Stimulated activated CD4-positive, alpha-beta T cell treated with anti-CD3 and anti-CD28 coated beads, Interleukin-2, amount 100 ng/mL, for 48 hours (primary cell): ENCODE data around the gene CUX1.

Experiments
- DNase-seq, 2 donors: peaks; one replicate each; pipeline ENCODE4 v3.0.0-alpha.2; 2020

CUX1 gene

DNA sequence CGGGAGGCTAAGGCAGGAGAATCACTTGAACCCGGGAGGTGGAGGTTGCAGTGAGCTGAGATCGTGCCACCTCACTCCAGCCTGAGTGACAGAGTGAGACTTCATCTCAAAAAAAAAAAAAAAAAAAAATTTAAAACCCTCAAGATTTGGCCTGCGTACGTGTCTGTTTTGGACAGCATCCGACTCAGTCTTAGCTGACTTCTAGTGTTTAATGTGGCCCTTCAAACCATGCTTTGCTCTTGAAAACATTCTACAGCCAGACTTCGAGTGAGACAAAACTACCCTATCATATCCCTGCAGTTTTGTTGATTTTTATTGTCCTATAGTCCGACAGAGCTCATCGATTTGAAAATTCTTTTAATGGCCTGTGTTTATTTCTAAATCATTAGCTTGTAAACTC, 242.1 kb downstream of the CUX1 start:
- DNase-seq = no peak

DNA sequence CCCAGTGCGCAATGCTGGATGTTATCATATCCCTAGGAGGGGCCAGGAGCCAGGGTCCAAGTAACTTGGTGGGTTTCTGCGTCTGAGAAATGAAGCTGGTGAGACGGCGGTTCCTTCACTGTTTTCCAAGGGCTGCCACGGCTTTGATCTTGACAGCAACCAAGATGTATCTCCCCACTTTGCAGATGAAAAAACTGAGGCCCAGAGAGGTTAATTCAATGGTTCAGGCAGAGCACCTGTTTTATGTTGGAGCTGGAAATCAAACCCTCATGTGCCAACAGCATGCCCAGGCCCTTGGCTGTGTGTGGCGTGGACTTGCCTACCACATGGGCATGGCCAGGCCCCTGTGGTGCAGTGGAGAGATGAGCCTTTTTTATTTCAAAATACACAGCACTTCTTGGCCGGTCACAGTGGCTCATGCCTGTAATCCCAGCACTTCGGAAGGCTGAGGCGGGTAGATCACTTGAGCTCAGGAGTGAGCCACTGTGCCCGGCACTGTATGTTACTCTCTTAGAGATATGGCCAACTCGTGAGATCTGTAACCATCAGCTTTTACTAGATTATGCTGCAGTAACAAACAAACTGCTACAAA, 244.0 kb downstream of the CUX1 start:
- DNase-seq = no peak

DNA sequence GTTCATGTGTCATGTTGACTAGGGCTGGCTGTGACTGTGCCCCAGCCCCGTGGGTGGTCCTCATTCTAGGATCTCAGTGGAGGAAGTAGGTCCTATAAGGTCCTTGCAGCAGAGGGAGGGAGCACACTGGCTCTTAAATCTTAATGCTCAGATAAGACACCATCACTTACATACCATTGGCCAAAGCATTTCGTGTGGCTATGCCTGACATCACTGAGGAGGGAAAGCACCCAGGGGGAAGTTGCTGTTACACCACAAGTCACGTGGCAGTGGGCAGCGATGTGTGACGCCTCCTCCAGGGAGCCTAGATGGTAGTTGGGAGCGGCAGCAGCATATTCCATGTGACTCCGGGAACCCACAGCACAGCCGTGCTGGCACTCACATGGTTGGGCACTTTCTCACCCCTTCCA, 244.6 kb downstream of the CUX1 start:
- no peak for DNase-seq

DNA sequence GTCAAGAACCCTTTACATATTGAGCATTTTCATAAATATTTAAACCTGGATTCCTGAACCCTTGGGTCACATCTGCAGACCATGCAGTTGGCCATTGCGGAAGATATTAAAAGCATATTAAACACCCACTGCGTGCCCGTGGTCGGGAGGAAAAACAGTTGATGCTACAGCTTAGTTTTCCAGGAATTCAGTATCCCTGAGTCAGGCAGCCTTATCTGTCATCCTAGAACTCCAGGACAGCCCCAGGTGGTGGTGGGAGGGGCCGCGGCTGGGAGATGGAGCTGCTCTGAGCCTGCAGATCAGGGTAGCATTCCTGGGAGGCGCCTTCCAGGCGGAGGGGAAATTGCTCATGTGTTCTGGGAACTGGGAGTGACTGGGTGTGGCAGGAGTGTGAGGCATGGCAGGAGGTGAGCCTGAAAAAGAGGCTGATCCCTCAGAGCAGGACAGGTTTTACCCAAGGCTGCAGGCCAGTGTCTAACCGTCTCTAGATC, 246.3 kb downstream of the CUX1 start:
- DNase-seq = no peak

DNA sequence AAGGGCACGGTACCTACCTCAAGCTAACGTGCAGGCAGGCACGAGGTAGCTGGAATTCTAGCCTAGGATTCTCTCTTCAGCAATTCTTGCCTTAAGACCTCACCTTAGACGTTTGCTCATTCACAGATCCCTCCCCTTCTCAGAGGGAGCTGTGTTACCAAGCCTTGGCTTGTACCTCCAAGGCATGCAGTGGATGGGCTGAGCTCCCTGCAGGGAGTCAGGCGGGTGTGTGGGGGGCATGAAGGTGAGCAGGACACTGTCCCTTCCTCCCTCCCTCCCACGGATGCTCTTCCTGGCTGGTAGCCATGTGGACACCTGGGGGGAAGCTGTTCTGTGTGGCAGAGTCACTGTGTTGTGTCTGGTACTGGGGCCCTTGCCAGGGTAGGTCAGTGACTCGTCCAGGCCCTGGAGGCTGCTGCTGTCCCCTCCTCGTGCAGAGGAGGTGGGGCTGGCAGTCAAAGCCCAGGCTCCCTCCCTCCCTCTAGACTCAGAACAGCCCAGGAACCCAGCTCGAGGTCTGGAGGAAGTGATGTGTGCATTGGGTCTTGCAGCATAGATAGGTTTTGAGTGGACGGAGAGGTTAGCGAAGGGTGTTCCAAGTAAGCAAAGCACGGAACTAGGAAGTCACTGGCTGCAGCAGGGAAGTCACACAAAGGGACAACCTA, 247.1 kb downstream of the CUX1 start:
- DNase-seq = no peak

DNA sequence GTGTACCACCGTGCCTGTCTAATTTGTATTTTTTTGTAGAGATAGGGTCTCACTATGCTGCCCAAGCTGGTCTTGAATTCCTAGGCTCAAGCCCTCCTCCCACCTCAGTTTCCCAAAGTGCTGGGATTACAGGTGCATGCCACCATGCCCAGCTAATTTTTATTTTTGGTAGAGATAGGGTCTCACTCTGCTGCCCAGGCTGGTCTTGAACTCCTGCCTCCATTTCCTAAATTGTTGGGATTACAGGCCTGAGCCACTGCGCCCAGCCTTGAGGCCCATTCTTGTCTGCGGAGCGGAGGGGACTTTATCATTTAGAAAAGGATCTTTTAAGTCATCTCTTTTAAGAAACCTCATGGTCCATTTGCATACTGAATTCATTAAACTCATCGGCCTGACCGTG, 247.8 kb downstream of the CUX1 start:
- DNase-seq = no peak

DNA sequence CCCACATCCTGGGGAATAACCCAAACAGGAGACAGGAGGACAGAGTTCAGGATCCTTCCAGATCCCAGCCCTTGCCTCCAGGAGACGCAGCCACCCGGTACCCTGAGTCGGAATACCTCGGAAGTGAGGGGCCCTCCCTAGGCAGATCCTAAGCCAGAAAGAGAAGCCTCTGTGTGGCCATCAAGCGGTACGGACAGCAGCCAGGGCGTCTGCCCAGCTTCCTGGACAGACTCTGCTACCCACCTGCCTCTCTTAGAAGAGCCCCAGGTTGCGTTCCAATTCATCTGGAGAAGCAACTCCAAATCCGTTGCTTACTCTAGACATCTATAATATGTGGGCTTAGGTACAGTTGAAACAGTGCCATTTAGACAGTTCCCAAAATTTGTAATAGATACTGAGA, 249.1 kb downstream of the CUX1 start:
- DNase-seq = no peak

DNA sequence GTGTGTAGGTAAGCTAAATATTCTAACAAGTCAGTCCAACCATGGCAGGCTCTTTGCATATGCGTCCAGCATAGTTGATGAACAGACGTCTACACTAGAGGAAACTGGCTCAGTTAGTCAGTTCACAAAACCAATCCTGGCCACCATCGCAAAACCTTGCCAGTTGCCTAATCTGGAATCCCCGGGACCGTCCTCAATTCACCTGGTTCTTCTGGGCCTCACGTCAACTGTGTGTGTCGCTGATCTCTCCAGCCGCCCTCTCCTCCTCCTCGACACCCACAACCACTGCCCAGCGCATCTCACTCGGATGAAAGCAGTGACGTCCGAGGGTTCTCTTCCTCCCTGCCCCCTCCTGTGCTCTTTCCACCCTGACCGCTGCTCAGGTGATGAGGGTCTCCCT, 251.4 kb downstream of the CUX1 start:
- DNase-seq = no peak

DNA sequence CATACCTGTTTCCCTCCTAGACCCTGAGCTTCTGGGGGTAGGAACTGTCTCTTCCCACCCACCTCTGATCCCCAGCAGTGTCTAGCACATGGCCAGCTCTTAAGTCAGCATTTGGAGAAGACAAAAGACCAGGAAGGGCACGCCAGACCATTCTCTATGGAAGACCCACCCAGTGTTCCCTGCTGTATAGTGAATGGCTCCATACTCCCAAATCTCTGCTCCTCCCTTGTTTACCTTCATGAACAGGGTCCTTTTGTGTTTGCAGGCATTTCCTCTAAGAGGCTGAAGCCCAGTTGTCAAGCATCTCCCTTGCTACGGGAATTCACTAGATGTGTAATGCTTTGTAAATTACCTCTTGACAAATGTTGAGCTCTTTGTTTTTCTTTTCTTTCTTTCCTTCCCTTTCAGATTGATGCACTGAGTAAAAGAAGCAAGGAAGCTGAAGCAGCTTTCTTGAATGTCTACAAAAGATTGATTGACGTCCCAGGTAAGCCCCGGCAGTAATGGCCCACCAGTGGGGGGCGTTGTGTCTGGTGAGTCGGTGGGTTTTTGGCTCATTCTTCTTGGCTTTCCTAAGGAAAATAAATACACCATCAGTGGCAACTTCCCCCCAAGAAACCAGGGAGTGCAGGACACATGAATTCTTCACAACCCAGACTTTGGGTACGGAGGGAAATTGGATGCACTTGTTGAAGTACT, 252.7 kb downstream of the CUX1 start:
- DNase-seq = no peak

DNA sequence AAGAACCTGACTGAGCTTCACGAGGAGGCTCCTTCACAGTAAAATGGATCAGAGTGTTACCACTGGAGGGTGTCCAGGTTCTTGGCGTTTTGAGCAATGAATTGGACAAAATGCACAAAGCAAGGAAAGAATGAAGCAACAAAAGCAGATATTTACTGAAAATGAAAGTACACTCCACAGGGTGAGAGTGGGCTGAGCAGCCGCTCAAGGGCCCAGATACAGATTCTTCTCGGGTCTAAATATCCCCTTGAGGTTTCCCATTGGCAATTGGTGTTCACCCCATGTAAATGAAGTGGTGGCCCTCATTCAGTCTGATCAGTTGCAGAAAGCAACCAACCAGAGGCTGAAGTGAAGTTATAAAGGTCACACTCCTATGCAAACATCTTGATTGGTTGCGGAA, 254.6 kb downstream of the CUX1 start:
- no peak for DNase-seq

DNA sequence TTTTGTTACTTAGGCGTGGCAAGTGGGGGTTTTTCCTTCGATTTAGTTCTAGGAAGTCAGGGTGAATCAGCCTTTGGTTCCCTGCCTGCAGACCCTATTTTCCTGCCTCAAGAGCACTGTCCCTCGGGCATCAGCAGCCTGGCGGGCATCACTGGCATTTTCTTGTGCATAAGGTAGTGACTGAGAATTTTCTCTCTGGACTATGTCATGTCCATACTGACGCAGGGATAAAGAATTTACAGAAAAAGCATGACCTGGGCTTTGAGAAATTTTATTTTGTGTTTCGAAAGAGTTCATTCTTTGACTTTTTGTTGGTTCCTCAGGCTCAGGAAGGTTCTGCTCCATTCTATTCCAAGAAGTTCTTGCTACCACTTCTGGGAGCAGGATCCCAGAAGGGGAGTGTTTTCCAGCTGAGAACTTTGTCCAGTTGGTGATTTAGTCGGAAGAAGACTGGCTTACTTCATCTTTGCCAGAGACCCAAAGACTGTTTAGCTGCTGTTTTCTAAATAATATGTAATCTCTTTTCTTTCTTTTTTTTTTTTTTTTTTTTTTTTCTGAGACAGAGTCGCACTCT, 255.3 kb downstream of the CUX1 start:
- DNase-seq = no peak

DNA sequence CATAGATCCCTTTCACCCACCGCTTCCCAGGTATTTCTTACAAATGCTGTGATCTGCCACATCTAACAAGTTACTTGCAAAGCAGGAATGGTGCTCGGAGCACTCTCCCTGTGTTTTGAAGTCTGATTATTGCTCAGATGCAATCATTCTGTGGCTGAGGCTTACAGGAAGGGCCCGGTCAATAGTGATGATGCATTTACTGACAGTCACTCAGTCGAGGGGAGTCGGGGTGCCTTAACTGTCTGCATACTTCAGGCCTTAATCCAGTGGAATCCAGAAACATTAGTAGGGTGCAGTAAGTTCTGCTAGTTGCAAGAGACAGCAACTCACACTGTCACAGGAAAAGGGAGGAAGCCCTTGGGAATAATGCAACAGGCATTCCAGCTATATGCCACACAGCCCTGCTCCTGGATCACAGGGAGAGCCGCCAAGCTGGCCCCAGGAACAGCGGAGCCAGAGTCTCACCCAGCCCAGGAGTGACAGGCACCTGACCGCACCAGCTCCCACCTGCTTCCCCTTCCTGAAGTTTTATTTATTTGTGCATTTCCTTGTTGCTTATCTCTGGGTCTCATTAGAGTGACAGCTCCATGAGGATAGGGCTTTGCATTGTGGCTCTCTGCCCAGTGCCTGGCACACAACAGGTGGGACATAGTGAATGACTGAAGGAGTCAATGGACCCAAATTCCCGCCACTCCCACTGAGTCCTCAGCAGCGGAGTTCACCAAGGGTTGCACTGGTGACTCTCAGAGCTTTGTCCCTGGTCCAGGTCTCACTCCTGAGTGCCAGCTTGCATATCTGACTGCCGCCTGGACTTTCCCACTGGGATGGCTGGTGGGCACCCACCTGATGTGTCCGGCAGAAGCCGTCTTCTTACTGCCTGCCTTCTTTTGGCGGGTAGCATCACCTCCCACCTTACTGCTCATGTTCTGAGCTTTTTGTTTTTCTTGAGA, 256.8 kb downstream of the CUX1 start:
- DNase-seq = no peak

DNA sequence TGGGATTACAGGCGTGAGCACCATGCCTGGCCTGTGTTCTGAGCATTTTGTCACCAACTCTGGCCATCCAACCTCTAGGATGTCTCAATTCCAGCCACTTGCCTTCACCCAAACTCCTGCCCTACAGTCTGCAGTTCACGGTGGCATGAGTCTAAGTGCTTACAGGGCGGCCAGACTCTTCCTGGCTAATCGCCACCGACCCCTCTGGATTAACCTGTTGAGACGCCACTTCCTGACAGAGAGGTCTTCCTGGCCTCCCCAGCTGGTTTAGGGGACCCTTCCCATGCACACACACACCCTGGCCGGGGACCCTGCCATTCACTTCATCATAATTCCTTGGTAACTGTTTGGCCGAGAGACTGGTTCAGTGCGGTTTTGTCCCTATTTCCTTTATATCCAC, 257.7 kb downstream of the CUX1 start:
- no peak for DNase-seq

DNA sequence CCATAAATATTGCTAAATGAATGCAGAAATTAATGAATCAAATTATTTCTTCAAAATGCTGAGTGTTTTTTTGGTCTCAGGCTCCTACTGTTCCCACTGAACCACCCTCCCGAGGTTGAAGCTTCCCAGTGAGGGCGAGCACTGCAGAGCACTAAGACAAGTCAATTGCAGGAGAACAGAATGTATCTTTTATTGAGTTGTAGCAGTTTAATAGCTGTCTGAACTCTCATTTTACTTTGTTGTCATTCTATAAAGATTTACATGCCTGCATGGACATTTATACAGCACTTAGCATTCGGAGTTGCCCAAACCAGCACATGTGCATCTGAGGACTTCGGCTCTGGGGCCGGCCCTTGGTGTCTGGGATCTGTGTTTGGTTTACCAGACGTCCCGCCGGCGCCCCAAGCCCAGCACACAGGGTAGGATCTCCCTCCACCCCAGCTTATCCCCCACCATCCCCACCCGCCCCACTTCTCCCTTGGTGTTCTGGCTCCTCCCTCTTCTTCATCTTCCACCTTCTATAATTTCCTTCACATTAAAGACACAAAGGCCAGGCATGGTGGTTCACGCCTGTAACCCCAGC, 258.2 kb downstream of the CUX1 start:
- no peak for DNase-seq

DNA sequence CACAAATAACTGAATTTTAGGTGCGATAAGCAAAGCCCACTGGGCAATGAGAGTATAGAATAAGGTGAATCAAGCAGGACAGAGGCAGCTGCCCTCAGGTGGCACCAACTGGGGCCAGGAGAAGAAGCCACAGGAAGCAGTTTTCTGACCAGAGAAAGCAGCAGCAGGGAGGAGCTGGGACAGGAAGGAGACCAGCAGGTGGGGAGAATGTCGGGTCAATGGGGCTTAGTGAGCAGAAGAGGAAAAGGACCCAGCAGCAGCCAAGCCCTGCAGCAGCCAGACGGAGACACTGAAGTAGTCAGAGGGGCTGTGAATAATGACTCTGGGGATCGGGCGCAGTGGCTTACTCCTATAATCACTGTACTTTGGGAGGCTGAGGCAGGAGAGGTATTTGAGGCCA, 259.7 kb downstream of the CUX1 start:
- no peak for DNase-seq

DNA sequence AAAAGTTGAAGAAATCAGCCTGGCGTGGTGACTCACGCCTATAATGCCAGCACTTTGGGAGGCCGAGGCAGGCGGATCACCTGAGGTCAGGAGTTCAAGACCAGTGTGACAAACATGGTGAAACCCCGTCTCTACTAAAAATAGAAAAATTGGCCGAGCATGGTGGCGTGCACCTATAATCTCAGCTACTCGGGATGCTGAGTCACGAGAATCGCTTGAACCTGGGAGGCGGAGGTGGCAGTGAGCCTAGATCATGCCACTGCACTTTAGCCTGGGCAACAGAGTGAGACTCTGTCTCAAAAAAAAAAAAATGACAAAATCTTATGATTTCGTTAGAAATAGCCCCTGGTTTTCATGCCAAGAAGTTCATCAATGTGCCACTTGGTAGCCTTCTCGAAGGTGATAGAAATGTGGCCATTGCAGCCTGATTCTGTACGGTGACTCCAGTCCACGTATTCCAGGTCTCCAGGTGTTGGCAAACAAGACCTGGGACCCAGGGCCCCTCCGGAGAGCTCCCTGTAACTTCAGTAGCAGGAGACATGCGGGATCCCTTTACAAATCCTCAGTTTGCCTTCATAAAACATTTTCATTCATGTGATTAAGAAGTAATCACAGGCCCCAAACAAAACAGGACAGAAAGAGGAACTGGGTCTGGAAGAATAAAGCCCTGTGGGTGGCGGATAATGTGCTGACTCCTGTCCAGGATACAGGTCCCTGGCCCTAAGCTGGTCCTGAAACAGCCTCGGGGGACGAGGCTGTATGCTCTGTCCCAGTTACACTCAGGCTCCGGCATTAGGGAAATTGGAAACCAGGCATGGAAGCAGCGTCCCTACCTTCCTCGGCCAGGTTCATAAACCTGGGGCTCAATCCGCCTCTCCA, 262.0 kb downstream of the CUX1 start:
- no peak for DNase-seq

DNA sequence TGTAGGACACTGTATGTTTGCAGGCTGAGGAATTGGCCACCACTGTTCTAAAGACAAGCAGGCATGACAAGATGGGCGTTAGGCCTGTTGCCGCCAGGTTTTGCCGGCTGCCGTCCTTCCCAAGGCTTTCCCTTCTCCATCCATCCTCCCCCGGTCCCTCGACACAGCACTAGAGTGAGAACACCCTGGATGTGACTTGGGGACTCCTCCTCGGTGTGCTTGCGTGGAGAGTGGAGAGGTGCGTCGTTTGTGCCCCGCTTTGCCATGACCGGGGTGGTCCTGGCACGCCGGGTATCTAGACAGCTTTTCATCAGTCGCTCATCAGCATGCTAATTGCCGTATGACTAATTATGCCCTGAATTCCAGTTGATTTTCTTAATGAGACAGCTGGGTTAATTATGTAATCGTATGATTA, 262.6 kb downstream of the CUX1 start:
- no peak for DNase-seq

DNA sequence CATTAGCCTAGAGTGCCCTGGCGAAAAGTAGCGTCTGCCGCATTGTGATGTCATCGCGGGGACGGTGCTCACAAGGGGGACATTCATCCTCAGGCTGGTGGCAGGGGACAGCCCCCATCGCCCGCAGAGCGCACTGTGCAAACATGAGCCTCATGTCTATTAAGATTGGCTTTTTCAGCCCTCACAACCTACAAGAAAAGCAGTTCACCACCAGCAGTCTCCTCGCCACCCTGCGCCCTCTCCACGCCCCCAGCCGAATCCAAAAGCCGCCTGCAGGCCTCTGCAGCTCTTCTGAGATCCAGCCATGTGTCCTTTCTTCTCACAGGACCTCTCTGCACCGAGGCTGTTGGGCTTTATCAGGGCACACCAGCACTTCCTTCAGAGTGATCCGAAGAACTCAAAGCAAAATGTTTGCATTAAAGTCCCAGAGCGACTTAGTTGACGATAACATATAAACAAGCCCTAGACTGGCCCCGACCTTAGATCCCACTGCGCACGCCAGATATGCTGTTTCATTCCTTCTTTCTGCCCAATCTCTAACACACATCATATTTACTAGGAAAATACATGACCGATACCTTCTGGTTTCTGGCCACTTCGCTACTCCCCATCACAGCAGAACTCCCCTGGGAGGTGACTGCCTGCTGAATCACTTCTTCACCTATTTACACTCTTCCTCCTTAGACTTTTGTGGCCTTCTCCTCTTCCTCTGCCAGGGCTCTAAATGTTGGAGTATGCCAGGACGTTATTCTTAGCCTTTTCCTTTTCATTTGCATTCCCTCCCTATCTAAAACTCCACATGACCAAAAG, 263.2 kb downstream of the CUX1 start:
- no peak for DNase-seq

DNA sequence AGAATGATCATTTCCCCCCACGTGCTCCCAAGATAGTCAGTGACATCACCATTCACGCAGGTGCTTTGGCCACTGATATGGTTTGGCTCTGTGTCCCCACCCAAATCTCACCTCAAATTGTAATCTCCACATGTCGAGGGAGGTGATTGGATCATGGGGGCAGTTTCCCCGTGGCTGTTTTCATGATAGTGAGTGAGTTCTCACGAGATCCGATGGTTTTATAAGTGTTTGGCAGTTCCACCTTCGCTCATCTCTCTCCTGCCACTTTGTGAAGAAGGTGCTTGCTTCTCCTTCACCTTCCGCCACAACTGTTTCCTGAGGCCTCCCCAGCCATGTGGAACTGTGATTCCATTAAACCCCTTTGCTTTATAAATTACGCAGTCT, 263.8 kb downstream of the CUX1 start:
- DNase-seq = no peak

DNA sequence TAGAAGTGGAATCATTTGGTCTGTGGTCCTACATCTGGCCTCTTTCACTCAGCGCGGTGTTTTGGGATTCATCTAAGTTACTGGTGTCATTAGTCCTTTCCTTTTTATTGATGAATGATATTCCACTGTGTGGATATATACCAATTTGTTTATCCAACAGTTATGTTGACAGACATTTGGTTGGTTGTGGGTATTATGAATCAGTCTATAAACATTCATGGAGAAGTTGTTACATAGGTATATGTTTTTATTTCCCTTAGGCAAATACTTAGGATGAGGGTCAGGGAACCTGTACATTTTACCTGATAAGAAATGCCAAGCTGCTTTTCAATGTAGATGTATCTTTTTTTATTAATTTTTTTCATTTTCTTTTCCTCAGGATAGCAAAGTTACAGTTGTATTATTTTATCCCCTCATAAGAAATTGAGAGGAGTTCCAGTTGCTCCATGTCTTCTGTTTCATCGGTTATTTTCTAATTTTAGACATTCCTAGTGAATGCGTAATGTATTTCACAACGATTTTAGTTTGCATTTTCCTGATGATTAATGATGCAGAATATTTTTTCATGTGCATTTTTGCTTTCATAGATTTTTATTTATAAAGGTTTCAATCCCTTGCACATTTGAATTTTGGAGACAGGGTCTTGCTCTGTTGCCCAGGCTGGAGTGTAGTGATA, 265.4 kb downstream of the CUX1 start:
- DNase-seq = no peak
